ENCODE data around the gene SLC24A3. TPM values are rescaled to one million over a fixed set of nuclear protein-coding genes. Genes with fewer than 3 reads are reported as not detected.

SLC24A3 gene
- total RNA-seq, 1 experiment from 2014 or later: not detected

- TF ChIP-seq EZH2 (IDR thresholded peaks at IDR 0.05; ENCODE audit: low read depth): no peak
- no peak for TF ChIP-seq CTCF (conservative IDR thresholded peaks at IDR 0.05)
- DNase-seq: no peak
- H3K27ac ChIP-seq: no peak overlapping the region
- H3K9me3 ChIP-seq (ENCODE audit: insufficient read depth, low read depth): no peaks in the 10 kb centered on the region
- no peaks in the 10 kb centered on the region for H3K4me1 ChIP-seq (replicated peaks; ENCODE audit: insufficient read depth)
- H3K36me3 ChIP-seq (ENCODE audit: low read depth): no peaks in the 10 kb centered on the region
- no peaks in the 10 kb centered on the region for H3K9me2 ChIP-seq (ENCODE audit: insufficient read depth)
- no peaks in the 10 kb centered on the region for H3K79me2 ChIP-seq (ENCODE audit: low read depth)
- ChIA-PET POLR2A (ENCODE audit: unreplicated experiment) (no interaction called here), CTCF (no interaction called here)
- no peak overlapping the region for H2AFZ ChIP-seq
- H3K4me3 ChIP-seq: no peak overlapping the region
- no peaks in the 10 kb centered on the region for H3F3A ChIP-seq (ENCODE audit: insufficient read depth, low read depth)
- intact Hi-C loops (cut with micrococcal nuclease; ENCODE audit: unreplicated experiment): no loop called here
- no TSS peak for BruUV-seq (replicated peaks)
- no peak overlapping the region for H3K4me2 ChIP-seq
- no peaks in the 10 kb centered on the region for H4K20me1 ChIP-seq (ENCODE audit: insufficient read depth)
- H3K27me3 ChIP-seq (ENCODE audit: insufficient read depth, low read depth): peaks cover 66% of the 10 kb centered on the region
Measured at GRCh38 chr20:19320005-19320404, 107.6 kb downstream of the SLC24A3 start.

- no peaks in the 10 kb centered on the region for H3K79me2 ChIP-seq (ENCODE audit: low read depth)
- DNase-seq: no peak
- H3K9me2 ChIP-seq (ENCODE audit: insufficient read depth): no peaks in the 10 kb centered on the region
- no peaks in the 10 kb centered on the region for H4K20me1 ChIP-seq (ENCODE audit: insufficient read depth)
- H3K4me1 ChIP-seq (replicated peaks; ENCODE audit: insufficient read depth): no peaks in the 10 kb centered on the region
- TF ChIP-seq EZH2 (IDR thresholded peaks at IDR 0.05; ENCODE audit: low read depth): no peak
- TF ChIP-seq CTCF (conservative IDR thresholded peaks at IDR 0.05): no peak
- no peaks in the 10 kb centered on the region for H3F3A ChIP-seq (ENCODE audit: insufficient read depth, low read depth)
- H3K4me2 ChIP-seq: no peak overlapping the region
- ChIA-PET CTCF (no interaction called here), POLR2A (ENCODE audit: unreplicated experiment) (no interaction called here)
- no peak overlapping the region for H2AFZ ChIP-seq
- intact Hi-C loops (cut with micrococcal nuclease; ENCODE audit: unreplicated experiment): no loop called here
- H3K9me3 ChIP-seq (ENCODE audit: insufficient read depth, low read depth): no peaks in the 10 kb centered on the region
- H3K4me3 ChIP-seq: no peak overlapping the region
- BruUV-seq (replicated peaks): no TSS peak
- H3K27me3 ChIP-seq (ENCODE audit: insufficient read depth, low read depth): peaks cover 56% of the 10 kb centered on the region
- H3K27ac ChIP-seq: no peak overlapping the region
- no peaks in the 10 kb centered on the region for H3K36me3 ChIP-seq (ENCODE audit: low read depth)
Measured at GRCh38 chr20:19321176-19321575, 108.7 kb downstream of the SLC24A3 start.

GRCh38 chr20:19322061-19322985 lies 109.9 kb downstream of the SLC24A3 start:
- ChIA-PET CTCF (no interaction called here), POLR2A (ENCODE audit: unreplicated experiment) (no interaction called here)
- Histone ChIP-seq H3K27ac (no peak overlapping the region), H3K4me1 (replicated peaks; ENCODE audit: insufficient read depth) (no peaks in the 10 kb centered on the region), H4K20me1 (ENCODE audit: insufficient read depth) (no peaks in the 10 kb centered on the region), H3K4me2 (no peak overlapping the region), H3K27me3 (ENCODE audit: insufficient read depth, low read depth) (peaks cover 63% of the 10 kb centered on the region), H3K9me3 (ENCODE audit: insufficient read depth, low read depth) (no peaks in the 10 kb centered on the region), H2AFZ (no peak overlapping the region), H3K4me3 (no peak overlapping the region), H3F3A (ENCODE audit: insufficient read depth, low read depth) (no peaks in the 10 kb centered on the region), H3K79me2 (ENCODE audit: low read depth) (no peaks in the 10 kb centered on the region), H3K9me2 (ENCODE audit: insufficient read depth) (no peaks in the 10 kb centered on the region), H3K36me3 (ENCODE audit: low read depth) (no peaks in the 10 kb centered on the region)
- intact Hi-C loops (cut with micrococcal nuclease; ENCODE audit: unreplicated experiment): no loop called here
- no TSS peak for BruUV-seq (replicated peaks)
- TF ChIP-seq CTCF (conservative IDR thresholded peaks at IDR 0.05): no peak
- no peak for TF ChIP-seq EZH2 (IDR thresholded peaks at IDR 0.05; ENCODE audit: low read depth)
- no peak for DNase-seq

Data from PC-9 (cell line).